Testis (tissue), 2 donors: ENCODE results near the gene ACSM2B.

Experiments
- CTCF ChIP-seq, 3 experiments: fragments of 450-650 bp in 2 of 3; fragments of 200-600 bp in 1 of 3; sonication (generic) in 1 of 3; IDR thresholded peaks; one replicate each; pipeline ENCODE4 v1.5.1; 2016 to 2019; ENCODE audit warnings: antibody characterized with exemption in 3 of 3, mild to moderate bottlenecking in 2 of 3, moderate library complexity in 1 of 3
- POLR2A ChIP-seq: fragments of 450-650 bp; IDR thresholded peaks from one replicate; pipeline ENCODE4 v1.6.1; 2017; ENCODE audit warnings: antibody characterized with exemption, mild to moderate bottlenecking, moderate library complexity

GRCh38 chr16:20510323-20510722, 65.8 kb downstream of the ACSM2B start:
- no peak for TF ChIP-seq CTCF (IDR thresholded peaks at IDR 0.05)
- no peak for TF ChIP-seq POLR2A
